SU-DHL-6 (cell line): Measurements from ENCODE around the gene HLF.

ENCODE experiments used
- H2AFZ ChIP-seq: fragments of 200-600 bp; sonication (generic); 2 replicates; pipeline ENCODE4 v1.6.1; 2014; ENCODE audit warnings: low read depth, mild to moderate bottlenecking, moderate library complexity, mixed read lengths, antibody characterized with exemption, low read length; ENCODE audit not compliant: severe bottlenecking
- H3F3A ChIP-seq: fragments of 200-600 bp; shearing (Covaris generic); 2 replicates; pipeline ENCODE4 v1.6.0; 2016; ENCODE audit warnings: antibody characterized with exemption, mild to moderate bottlenecking; ENCODE audit not compliant: insufficient read depth
- H3K27ac ChIP-seq: fragments of 200-600 bp; sonication (generic); 2 replicates; pipeline ENCODE4 v1.5.1; 2016; ENCODE audit warnings: low read depth, mild to moderate bottlenecking, low read length, moderate library complexity, mixed read lengths
- H3K27me3 ChIP-seq: fragments of 200-600 bp; sonication (generic), shearing (Covaris generic); 2 replicates; pipeline ENCODE4 v1.6.0; 2014; ENCODE audit warnings: mild to moderate bottlenecking, low read length
- H3K36me3 ChIP-seq: fragments of 200-600 bp; sonication (generic); 2 replicates; pipeline ENCODE4 v1.6.1; 2014; ENCODE audit warnings: mild to moderate bottlenecking, low read length, mixed read lengths
- H3K4me2 ChIP-seq: fragments of 300-600, 200-600 bp; shearing (Covaris generic), sonication (generic); 2 replicates; pipeline ENCODE4 v1.6.0; 2014; ENCODE audit warnings: low read length, low read depth, mild to moderate bottlenecking; ENCODE audit not compliant: poor library complexity, severe bottlenecking
- H3K4me3 ChIP-seq: fragments of 200-600 bp; sonication (generic); 2 replicates; pipeline ENCODE4 v1.5.1; 2014; ENCODE audit warnings: antibody characterized with exemption, low read length, mild to moderate bottlenecking, mixed read lengths; ENCODE audit not compliant: insufficient read depth, poor library complexity, severe bottlenecking
- H3K79me2 ChIP-seq: fragments of 200-600 bp; sonication (generic); 2 replicates; pipeline ENCODE4 v1.6.1; 2014; ENCODE audit warnings: mild to moderate bottlenecking, low read length, moderate library complexity; ENCODE audit not compliant: insufficient read depth
- H3K9ac ChIP-seq: fragments of 200-600 bp; sonication (generic); 2 replicates; pipeline ENCODE4 v1.7.0; 2014; ENCODE audit warnings: mild to moderate bottlenecking, low read length
- H3K9me2 ChIP-seq: fragments of 200-600 bp; sonication (generic); replicated peaks from 2 replicates; pipeline ENCODE4 v1.6.1; 2014; ENCODE audit warnings: low read length; ENCODE audit not compliant: insufficient read depth
- H3K9me3 ChIP-seq: fragments of 200-600 bp; sonication (generic); 2 replicates; pipeline ENCODE4 v1.6.1; 2014; ENCODE audit warnings: low read length, mixed read lengths; ENCODE audit not compliant: insufficient read depth
- H4K20me1 ChIP-seq: fragments of 200-600 bp; sonication (generic); 2 replicates; pipeline ENCODE4 v1.6.1; 2014; ENCODE audit warnings: low read depth, mild to moderate bottlenecking, antibody characterized with exemption, low read length, moderate library complexity, mixed read lengths
- CTCF ChIP-seq: fragments of 200-600 bp; sonication (generic); IDR thresholded peaks from one replicate; pipeline ENCODE4 v1.5.1; 2017; ENCODE audit warnings: antibody characterized with exemption, mild to moderate bottlenecking, low read length, moderate library complexity; ENCODE audit not compliant: insufficient read depth, poor library complexity, severe bottlenecking
- EZH2phosphoT487 ChIP-seq: fragments of 200-600 bp; sonication (generic), shearing (Covaris generic); conservative IDR thresholded peaks from 2 replicates; pipeline ENCODE4 v1.6.1; 2018; ENCODE audit warnings: mild to moderate bottlenecking, antibody characterized with exemption, low read length, moderate library complexity, mixed read lengths

HLF gene

DNA sequence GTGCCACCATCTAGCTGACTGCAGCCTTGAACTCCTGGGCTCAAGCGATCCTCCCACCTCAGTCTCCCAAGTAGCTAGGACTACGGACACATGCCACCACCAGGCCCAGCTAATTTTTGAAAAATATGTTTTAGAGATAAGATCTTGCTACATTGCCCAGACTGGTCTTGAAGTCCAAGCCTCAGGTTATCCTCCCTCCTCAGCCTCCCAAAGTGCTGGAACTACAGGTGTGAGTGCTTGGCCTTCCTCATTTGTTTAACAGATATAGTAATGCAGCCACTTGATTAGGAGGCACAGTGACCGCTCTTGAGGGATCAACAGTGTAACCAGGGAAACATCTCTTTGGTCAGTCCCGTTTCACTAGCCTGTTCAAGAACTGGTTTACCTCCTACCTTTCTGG is 35.1 kb downstream of the HLF start:
- H2AFZ ChIP-seq: no peak overlapping the region
- no peaks in the 10 kb centered on the region for H3K9me3 ChIP-seq
- no peak overlapping the region for H3K4me3 ChIP-seq
- no peak overlapping the region for H3K9ac ChIP-seq
- no peaks in the 10 kb centered on the region for H3K79me2 ChIP-seq
- no peak overlapping the region for H3K4me2 ChIP-seq
- H3K36me3 ChIP-seq: no peaks in the 10 kb centered on the region
- no peaks in the 10 kb centered on the region for H4K20me1 ChIP-seq
- no peaks in the 10 kb centered on the region for H3K9me2 ChIP-seq
- no peaks in the 10 kb centered on the region for H3K27me3 ChIP-seq
- TF ChIP-seq CTCF (no peak), EZH2phosphoT487 (no peak)
- no peak overlapping the region for H3K27ac ChIP-seq
- H3F3A ChIP-seq: no peaks in the 10 kb centered on the region

DNA sequence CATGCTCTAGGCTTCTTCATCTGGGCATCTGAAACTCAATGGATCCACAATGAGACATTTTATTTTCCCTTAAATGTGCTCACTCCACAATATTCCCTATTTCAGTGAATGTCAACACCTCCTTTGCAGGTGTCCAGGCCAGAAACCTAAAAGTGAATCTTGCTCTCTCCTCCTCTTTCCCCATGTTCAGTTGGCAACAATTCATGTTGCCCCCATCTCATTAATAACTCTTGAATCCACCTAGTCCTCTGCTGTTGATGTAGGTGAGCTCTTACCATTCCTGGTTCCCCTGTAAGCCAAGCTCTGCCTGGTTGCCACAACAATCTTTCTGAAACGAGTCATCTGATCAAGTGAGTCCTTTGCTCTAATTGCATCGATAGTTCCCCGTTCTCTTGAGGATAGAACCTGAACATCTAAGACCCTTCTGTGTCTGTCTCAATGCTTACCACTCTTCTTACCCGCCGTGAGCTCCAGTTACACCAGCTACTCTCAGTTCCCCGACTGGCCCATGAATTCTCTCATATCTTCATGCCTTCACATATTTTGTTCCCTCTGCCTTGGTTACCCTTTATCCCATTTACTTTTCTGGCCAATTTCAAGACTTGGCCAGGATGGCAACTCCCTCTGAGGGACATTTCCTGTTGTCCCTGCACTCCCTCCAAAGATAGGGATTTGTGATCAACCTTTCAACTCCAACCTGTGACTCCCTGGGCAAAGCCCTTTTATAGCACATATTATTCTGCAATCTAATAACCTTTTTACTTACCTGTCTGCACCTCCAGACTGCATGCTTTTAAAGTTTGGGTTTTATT is 35.9 kb downstream of the HLF start:
- H3K79me2 ChIP-seq: no peaks in the 10 kb centered on the region
- H3K4me2 ChIP-seq: no peak overlapping the region
- H3K27ac ChIP-seq: no peak overlapping the region
- H3F3A ChIP-seq: no peaks in the 10 kb centered on the region
- H4K20me1 ChIP-seq: no peaks in the 10 kb centered on the region
- no peaks in the 10 kb centered on the region for H3K27me3 ChIP-seq
- no peak overlapping the region for H3K9ac ChIP-seq
- H3K9me3 ChIP-seq: no peaks in the 10 kb centered on the region
- H3K4me3 ChIP-seq: no peak overlapping the region
- H3K9me2 ChIP-seq: no peaks in the 10 kb centered on the region
- no peak overlapping the region for H2AFZ ChIP-seq
- H3K36me3 ChIP-seq: no peaks in the 10 kb centered on the region
- TF ChIP-seq CTCF (no peak), EZH2phosphoT487 (no peak)

DNA sequence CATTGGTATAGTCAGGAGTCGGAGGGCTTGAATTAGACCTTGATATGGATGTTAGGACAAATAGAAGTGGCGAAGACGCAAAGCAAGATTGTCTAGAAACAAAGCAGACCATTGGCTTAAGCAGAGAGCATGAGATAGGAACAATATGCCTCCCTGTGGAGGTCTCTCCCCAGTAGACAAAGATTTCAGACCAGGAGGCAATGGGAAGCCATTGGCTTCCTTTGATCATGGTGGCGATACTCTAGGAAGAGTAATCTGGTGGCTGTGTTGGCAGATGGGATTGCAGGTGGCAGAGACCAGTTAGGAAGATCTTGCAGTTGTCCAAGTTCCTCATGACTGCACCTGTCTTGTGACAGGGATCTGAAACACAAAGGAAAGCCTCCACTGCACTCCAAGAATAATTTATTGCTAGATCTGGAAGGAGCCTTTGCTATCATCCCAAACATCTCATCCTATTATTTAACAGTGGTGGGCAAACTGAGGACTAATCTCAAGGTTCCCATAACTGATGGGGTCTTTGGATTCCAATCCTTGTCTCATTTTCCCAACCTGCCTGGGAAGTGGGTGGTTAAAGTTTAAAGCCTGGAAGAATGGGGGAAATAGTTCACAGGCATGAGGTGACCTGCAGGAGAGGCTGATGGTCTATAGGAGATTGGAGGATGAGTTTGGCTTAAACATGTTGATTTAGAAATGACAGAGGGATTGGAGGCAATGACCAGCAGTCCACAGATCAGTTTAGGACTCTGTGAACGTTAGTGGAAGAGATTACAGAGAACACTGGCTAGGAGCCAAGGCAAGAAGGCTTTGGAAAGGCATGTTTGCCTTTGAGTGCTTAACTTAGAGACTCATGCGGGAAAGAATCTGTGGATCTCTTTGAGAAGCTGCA is 37.0 kb downstream of the HLF start:
- Histone ChIP-seq H3K9ac (no peak overlapping the region), H3K27ac (no peak overlapping the region), H3K4me3 (no peak overlapping the region), H3F3A (no peaks in the 10 kb centered on the region), H3K9me2 (no peaks in the 10 kb centered on the region), H3K27me3 (no peaks in the 10 kb centered on the region), H3K36me3 (no peaks in the 10 kb centered on the region), H3K9me3 (no peaks in the 10 kb centered on the region), H4K20me1 (no peaks in the 10 kb centered on the region), H3K4me2 (no peak overlapping the region), H3K79me2 (no peaks in the 10 kb centered on the region), H2AFZ (no peak overlapping the region)
- TF ChIP-seq CTCF (no peak), EZH2phosphoT487 (no peak)
